Esophagus muscularis mucosa (tissue), 3 donors: ENCODE data around the gene CD46.

Experiments
- CTCF ChIP-seq, 3 experiments: fragments of 200-600 bp in 2 of 3; fragments of 450-650 bp in 1 of 3; sonication (generic) in 2 of 3; IDR thresholded peaks; one replicate each; pipeline ENCODE4 v1.5.1; 2017 to 2019; ENCODE audit warnings: antibody characterized with exemption in 3 of 3, mild to moderate bottlenecking in 2 of 3, moderate library complexity in 1 of 3
- POLR2A ChIP-seq: fragments of 450-650 bp; IDR thresholded peaks from one replicate; pipeline ENCODE4 v1.6.1; 2017; ENCODE audit warnings: antibody characterized with exemption, moderate library complexity, mild to moderate bottlenecking, low read depth

GRCh38 chr1:207766569-207766968, 14.7 kb downstream of the CD46 start:
- TF ChIP-seq POLR2A, result no peak
- TF ChIP-seq CTCF (IDR thresholded peaks at IDR 0.05), result no peak
